ENCODE measurements around the gene PLA2G5.
"Not testable (repeated sequence)": the region's sequence is repeated elsewhere in the genome, so short reads cannot be mapped to it uniquely, and the experiment has no call there.

Gene PLA2G5

GRCh38 chr1:20069874-20070273, at the start of gene PLA2G5:
Gene PLA2G5, plus strand, starts transcription at chr1:20070194. Its CDS starts 14,637 bp downstream, at chr1:20084831.
- Histone ChIP-seq H3K4me2 (no peak within 1 kb of the TSS), H3K4me1 (ENCODE audit: low read depth, poor library complexity, severe bottlenecking) (no peaks in the 10 kb centered on the region), H2AFZ (ENCODE audit: low read depth) (no peak within 1 kb of the TSS), H3K36me3 (ENCODE audit: insufficient read depth) (no peaks in the 10 kb centered on the region), H3K4me3 (IDR thresholded peaks at IDR 0.05; ENCODE audit: insufficient read depth, low read depth, low read length) (no peak within 1 kb of the TSS), H4K20me1 (ENCODE audit: insufficient read depth) (no peaks in the 10 kb centered on the region), H3K27ac (no peak within 1 kb of the TSS), H3K27me3 (ENCODE audit: insufficient read depth, low read depth) (peaks cover 54% of the 10 kb centered on the region), H3K9ac (no peak within 1 kb of the TSS), H3K79me2 (ENCODE audit: insufficient read depth, low read depth) (no peaks in the 10 kb centered on the region)
- TF ChIP-seq CTCF (conservative IDR thresholded peaks at IDR 0.05; ENCODE audit: low read depth, low read length): no peak

GRCh38 chr1:20028125-20028524, 41.9 kb upstream of the PLA2G5 start:
- Histone ChIP-seq H3K4me3 (IDR thresholded peaks at IDR 0.05; ENCODE audit: insufficient read depth, low read depth, low read length) (no peak overlapping the region), H3K4me2 (no peak overlapping the region), H3K4me1 (ENCODE audit: low read depth, poor library complexity, severe bottlenecking) (no peaks in the 10 kb centered on the region), H3K9ac (no peak overlapping the region), H3K36me3 (ENCODE audit: insufficient read depth) (no peaks in the 10 kb centered on the region), H4K20me1 (ENCODE audit: insufficient read depth) (no peaks in the 10 kb centered on the region), H3K79me2 (ENCODE audit: insufficient read depth, low read depth) (no peaks in the 10 kb centered on the region), H2AFZ (ENCODE audit: low read depth) (no peak overlapping the region), H3K27ac (no peak overlapping the region), H3K27me3 (ENCODE audit: insufficient read depth, low read depth) (peaks cover 12% of the 10 kb centered on the region; the same call in 1 of the 2 replicates)
- TF ChIP-seq CTCF (conservative IDR thresholded peaks at IDR 0.05; ENCODE audit: low read depth, low read length): no peak

- TF ChIP-seq CTCF (conservative IDR thresholded peaks at IDR 0.05; ENCODE audit: low read depth, low read length): no peak
- no peaks in the 10 kb centered on the region for H3K4me1 ChIP-seq (ENCODE audit: low read depth, poor library complexity, severe bottlenecking)
- no peak overlapping the region for H3K4me2 ChIP-seq
- H2AFZ ChIP-seq (ENCODE audit: low read depth): no peak overlapping the region
- H3K4me3 ChIP-seq (IDR thresholded peaks at IDR 0.05; ENCODE audit: insufficient read depth, low read depth, low read length): no peak overlapping the region
- H3K9ac ChIP-seq: no peak overlapping the region
- no peak overlapping the region for H3K27ac ChIP-seq
- peaks cover 13% of the 10 kb centered on the region; the same call in 1 of the 2 replicates for H3K27me3 ChIP-seq (ENCODE audit: insufficient read depth, low read depth)
- H3K36me3 ChIP-seq (ENCODE audit: insufficient read depth): no peaks in the 10 kb centered on the region
- H4K20me1 ChIP-seq (ENCODE audit: insufficient read depth): no peaks in the 10 kb centered on the region
- no peaks in the 10 kb centered on the region for H3K79me2 ChIP-seq (ENCODE audit: insufficient read depth, low read depth)
Measured at GRCh38 chr1:20028726-20029125, 41.3 kb upstream of the PLA2G5 start.

GRCh38 chr1:20029178-20029912, 40.6 kb upstream of the PLA2G5 start:
- H3K9ac ChIP-seq: no peak overlapping the region
- H3K79me2 ChIP-seq (ENCODE audit: insufficient read depth, low read depth): no peaks in the 10 kb centered on the region
- H2AFZ ChIP-seq (ENCODE audit: low read depth): no peak overlapping the region
- H4K20me1 ChIP-seq (ENCODE audit: insufficient read depth): no peaks in the 10 kb centered on the region
- no peak overlapping the region for H3K4me2 ChIP-seq
- TF ChIP-seq CTCF (conservative IDR thresholded peaks at IDR 0.05; ENCODE audit: low read depth, low read length): no peak
- H3K36me3 ChIP-seq (ENCODE audit: insufficient read depth): no peaks in the 10 kb centered on the region
- peaks cover 15% of the 10 kb centered on the region; the same call in 1 of the 2 replicates for H3K27me3 ChIP-seq (ENCODE audit: insufficient read depth, low read depth)
- no peak overlapping the region for H3K27ac ChIP-seq
- H3K4me1 ChIP-seq (ENCODE audit: low read depth, poor library complexity, severe bottlenecking): no peaks in the 10 kb centered on the region
- no peak overlapping the region for H3K4me3 ChIP-seq (IDR thresholded peaks at IDR 0.05; ENCODE audit: insufficient read depth, low read depth, low read length)

- not testable (repeated sequence) for H2AFZ ChIP-seq (ENCODE audit: low read depth); H3K9ac ChIP-seq; H3K4me1 ChIP-seq (ENCODE audit: low read depth, poor library complexity, severe bottlenecking); H3K4me3 ChIP-seq (IDR thresholded peaks at IDR 0.05; ENCODE audit: insufficient read depth, low read depth, low read length); H3K27ac ChIP-seq; H3K79me2 ChIP-seq (ENCODE audit: insufficient read depth, low read depth); H3K36me3 ChIP-seq (ENCODE audit: insufficient read depth); H4K20me1 ChIP-seq (ENCODE audit: insufficient read depth); H3K4me2 ChIP-seq
- peaks cover 15% of the 10 kb centered on the region; the same call in 1 of the 2 replicates for H3K27me3 ChIP-seq (ENCODE audit: insufficient read depth, low read depth)
Measured at GRCh38 chr1:20030436-20031151, 39.4 kb upstream of the PLA2G5 start.

Measured in KMS-11 (cell line).